GM12878 (cell line): ENCODE measurements around the gene TMBIM1.

Source experiments
- BACH1 ChIP-seq: fragments of 450-650 bp; IDR thresholded peaks from 2 replicates; pipeline ENCODE4 v1.6.1; 2017; ENCODE audit warnings: mild to moderate bottlenecking, borderline replicate concordance
- EZH2 ChIP-seq: IDR thresholded peaks from 2 replicates; pipeline ENCODE4 v1.6.1; 2012; ENCODE audit warnings: low read depth, mild to moderate bottlenecking, control low read depth, inconsistent platforms, low read length, borderline replicate concordance; ENCODE audit not compliant: control insufficient read depth
- FOXM1 ChIP-seq: IDR thresholded peaks from 2 replicates; pipeline ENCODE4 v1.6.1; 2012; ENCODE audit warnings: low read depth, mild to moderate bottlenecking, inconsistent platforms, low read length, moderate library complexity
- JUNB ChIP-seq: IDR thresholded peaks from 2 replicates; pipeline ENCODE4 v1.6.1; 2016; ENCODE audit warnings: antibody characterized with exemption, mild to moderate bottlenecking
- MEF2A ChIP-seq: IDR thresholded peaks from 2 replicates; pipeline ENCODE4 v1.6.1; 2011; ENCODE audit warnings: low read depth, mild to moderate bottlenecking, low read length, moderate library complexity; ENCODE audit not compliant: insufficient read depth
- POLR2A ChIP-seq: IDR thresholded peaks from 2 replicates; pipeline ENCODE4 v1.6.1; 2011; ENCODE audit warnings: low read depth, mild to moderate bottlenecking, low read length
- POLR2AphosphoS5 ChIP-seq: IDR thresholded peaks from 2 replicates; pipeline ENCODE4 v1.6.1; 2011; ENCODE audit warnings: mild to moderate bottlenecking, low read length, inconsistent platforms
- YY1 ChIP-seq: IDR thresholded peaks from 2 replicates; pipeline ENCODE4 v1.6.1; 2011; ENCODE audit warnings: low read depth, mild to moderate bottlenecking, low read length
- TF ChIP-seq, protein P1 (sequence below): fragments of 450-650 bp; IDR thresholded peaks from 2 replicates; pipeline ENCODE4 v1.6.1; 2017; ENCODE audit warnings: mild to moderate bottlenecking
- TF ChIP-seq, protein P2 (sequence below), 3 experiments: IDR thresholded peaks in 2 of 3; conservative IDR thresholded peaks in 1 of 3; 2 replicates each; pipeline ENCODE4 v1.5.1; 2011; ENCODE audit warnings: low read depth in 3 of 3, low read length in 3 of 3, mild to moderate bottlenecking in 3 of 3, control low read depth in 2 of 3, moderate library complexity in 2 of 3, inconsistent platforms in 1 of 3, mixed read lengths in 1 of 3; ENCODE audit not compliant: control insufficient read depth in 2 of 3, insufficient read depth in 1 of 3; ENCODE audit errors: extremely low read depth in 1 of 3
- TF ChIP-seq, protein P3 (sequence below): IDR thresholded peaks from 2 replicates; pipeline ENCODE4 v1.6.1; 2011; ENCODE audit warnings: low read depth, low read length, improper control_type of control experiment, borderline replicate concordance

DNA sequence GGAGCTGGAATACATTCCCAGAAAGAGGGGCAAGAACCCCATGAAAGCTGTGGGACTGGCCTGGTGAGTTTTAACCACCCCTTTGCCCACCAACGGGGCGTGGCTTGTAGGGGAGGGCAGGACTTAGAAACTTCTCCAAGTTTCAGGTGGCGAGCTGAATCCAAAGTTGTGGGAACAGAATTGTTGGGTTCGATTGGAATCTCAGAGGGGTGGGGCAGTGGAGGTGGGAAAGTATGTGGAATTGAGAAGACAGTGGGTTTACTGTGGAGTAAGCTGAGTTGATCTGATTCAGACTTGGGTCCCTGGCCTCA, 20.9 kb downstream of the TMBIM1 start:
- TF ChIP-seq FOXM1 (no peak), POLR2A (no peak), EZH2 (no peak), POLR2AphosphoS5 (no peak), MEF2A (no peak), YY1 (no peak), JUNB (no peak), BACH1 (no peak)
- TF ChIP-seq, protein P1, sequence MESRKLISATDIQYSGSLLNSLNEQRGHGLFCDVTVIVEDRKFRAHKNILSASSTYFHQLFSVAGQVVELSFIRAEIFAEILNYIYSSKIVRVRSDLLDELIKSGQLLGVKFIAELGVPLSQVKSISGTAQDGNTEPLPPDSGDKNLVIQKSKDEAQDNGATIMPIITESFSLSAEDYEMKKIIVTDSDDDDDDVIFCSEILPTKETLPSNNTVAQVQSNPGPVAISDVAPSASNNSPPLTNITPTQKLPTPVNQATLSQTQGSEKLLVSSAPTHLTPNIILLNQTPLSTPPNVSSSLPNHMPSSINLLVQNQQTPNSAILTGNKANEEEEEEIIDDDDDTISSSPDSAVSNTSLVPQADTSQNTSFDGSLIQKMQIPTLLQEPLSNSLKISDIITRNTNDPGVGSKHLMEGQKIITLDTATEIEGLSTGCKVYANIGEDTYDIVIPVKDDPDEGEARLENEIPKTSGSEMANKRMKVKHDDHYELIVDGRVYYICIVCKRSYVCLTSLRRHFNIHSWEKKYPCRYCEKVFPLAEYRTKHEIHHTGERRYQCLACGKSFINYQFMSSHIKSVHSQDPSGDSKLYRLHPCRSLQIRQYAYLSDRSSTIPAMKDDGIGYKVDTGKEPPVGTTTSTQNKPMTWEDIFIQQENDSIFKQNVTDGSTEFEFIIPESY: no peak
- TF ChIP-seq, protein P2, sequence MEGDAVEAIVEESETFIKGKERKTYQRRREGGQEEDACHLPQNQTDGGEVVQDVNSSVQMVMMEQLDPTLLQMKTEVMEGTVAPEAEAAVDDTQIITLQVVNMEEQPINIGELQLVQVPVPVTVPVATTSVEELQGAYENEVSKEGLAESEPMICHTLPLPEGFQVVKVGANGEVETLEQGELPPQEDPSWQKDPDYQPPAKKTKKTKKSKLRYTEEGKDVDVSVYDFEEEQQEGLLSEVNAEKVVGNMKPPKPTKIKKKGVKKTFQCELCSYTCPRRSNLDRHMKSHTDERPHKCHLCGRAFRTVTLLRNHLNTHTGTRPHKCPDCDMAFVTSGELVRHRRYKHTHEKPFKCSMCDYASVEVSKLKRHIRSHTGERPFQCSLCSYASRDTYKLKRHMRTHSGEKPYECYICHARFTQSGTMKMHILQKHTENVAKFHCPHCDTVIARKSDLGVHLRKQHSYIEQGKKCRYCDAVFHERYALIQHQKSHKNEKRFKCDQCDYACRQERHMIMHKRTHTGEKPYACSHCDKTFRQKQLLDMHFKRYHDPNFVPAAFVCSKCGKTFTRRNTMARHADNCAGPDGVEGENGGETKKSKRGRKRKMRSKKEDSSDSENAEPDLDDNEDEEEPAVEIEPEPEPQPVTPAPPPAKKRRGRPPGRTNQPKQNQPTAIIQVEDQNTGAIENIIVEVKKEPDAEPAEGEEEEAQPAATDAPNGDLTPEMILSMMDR (IDR thresholded peaks at IDR 0.05 in 2 of 3, conservative IDR thresholded peaks at IDR 0.05 in 1 of 3; ENCODE audit: control insufficient read depth in 2 of 3, extremely low read depth in 1 of 3, insufficient read depth in 1 of 3, low read depth in 3 of 3, low read length in 3 of 3): no peak
- TF ChIP-seq, protein P3, sequence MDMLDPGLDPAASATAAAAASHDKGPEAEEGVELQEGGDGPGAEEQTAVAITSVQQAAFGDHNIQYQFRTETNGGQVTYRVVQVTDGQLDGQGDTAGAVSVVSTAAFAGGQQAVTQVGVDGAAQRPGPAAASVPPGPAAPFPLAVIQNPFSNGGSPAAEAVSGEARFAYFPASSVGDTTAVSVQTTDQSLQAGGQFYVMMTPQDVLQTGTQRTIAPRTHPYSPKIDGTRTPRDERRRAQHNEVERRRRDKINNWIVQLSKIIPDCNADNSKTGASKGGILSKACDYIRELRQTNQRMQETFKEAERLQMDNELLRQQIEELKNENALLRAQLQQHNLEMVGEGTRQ: no peak
